HEK293 (cell line): ENCODE measurements around the gene SPON2.

ENCODE experiments used
- BCL11A ChIP-seq: fragments of 450-650 bp; formaldehyde crosslinking; IDR thresholded peaks from 2 replicates; pipeline ENCODE4 v1.5.1; 2016; ENCODE audit warnings: low read depth, missing biosample characterization, missing genetic modification characterization
- BCL11B ChIP-seq: fragments of 450-650 bp; formaldehyde crosslinking; IDR thresholded peaks from 2 replicates; pipeline ENCODE4 v1.5.1; 2016; ENCODE audit warnings: low read depth, missing biosample characterization, missing genetic modification characterization
- ZNF560 ChIP-seq: fragments of 450-650 bp; formaldehyde crosslinking; IDR thresholded peaks from 2 replicates; pipeline ENCODE4 v1.5.1; 2017; ENCODE audit warnings: missing biosample characterization, missing genetic modification characterization, borderline replicate concordance
- ZNF747 ChIP-seq: fragments of 450-650 bp; formaldehyde crosslinking; IDR thresholded peaks from 2 replicates; pipeline ENCODE4 v1.5.1; 2016; ENCODE audit warnings: missing biosample characterization, missing genetic modification characterization
- TF ChIP-seq, protein P1 (sequence below): fragments of 450-650 bp; formaldehyde crosslinking; IDR thresholded peaks from 2 replicates; pipeline ENCODE4 v1.5.1; 2016; ENCODE audit warnings: missing biosample characterization, missing genetic modification characterization

DNA sequence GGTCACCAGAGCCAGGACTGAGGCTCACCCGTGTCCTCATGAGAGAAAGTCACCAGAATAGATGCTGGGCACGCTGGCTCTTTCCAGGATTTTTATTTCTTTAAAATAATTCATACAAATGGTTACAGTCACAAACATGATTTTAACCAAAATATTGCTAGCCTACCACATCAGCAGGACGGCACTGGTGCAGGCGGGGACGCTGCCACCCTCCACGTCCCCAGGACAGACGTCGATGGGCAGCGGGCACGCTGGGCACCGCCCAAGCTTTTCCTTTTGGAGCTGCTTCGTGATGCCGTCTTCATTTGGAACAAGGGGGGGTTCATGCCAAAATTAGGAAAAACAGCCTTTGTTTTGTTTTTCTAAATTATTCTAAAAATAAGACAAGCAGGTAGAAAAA is 39.0 kb upstream of the SPON2 start:
- TF ChIP-seq ZNF747 (tag by site-specific recombination) (no peak), BCL11A (tag by site-specific recombination) (no peak), ZNF560 (no peak), BCL11B (tag by site-specific recombination) (no peak)
- TF ChIP-seq, protein P1, sequence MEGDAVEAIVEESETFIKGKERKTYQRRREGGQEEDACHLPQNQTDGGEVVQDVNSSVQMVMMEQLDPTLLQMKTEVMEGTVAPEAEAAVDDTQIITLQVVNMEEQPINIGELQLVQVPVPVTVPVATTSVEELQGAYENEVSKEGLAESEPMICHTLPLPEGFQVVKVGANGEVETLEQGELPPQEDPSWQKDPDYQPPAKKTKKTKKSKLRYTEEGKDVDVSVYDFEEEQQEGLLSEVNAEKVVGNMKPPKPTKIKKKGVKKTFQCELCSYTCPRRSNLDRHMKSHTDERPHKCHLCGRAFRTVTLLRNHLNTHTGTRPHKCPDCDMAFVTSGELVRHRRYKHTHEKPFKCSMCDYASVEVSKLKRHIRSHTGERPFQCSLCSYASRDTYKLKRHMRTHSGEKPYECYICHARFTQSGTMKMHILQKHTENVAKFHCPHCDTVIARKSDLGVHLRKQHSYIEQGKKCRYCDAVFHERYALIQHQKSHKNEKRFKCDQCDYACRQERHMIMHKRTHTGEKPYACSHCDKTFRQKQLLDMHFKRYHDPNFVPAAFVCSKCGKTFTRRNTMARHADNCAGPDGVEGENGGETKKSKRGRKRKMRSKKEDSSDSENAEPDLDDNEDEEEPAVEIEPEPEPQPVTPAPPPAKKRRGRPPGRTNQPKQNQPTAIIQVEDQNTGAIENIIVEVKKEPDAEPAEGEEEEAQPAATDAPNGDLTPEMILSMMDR (tag by site-specific recombination), result no peak
